ENCODE measurements around the gene AUTS2.

Gene AUTS2

GRCh38 chr7:69860486-69860885 is 262.2 kb downstream of the AUTS2 start:
- no peak for TF ChIP-seq CTCF (IDR thresholded peaks at IDR 0.05)

- no peak for TF ChIP-seq CTCF (IDR thresholded peaks at IDR 0.05)
These were observed 262.8 kb downstream of the AUTS2 start for GRCh38 chr7:69860941-69861622.

- TF ChIP-seq CTCF (IDR thresholded peaks at IDR 0.05): no peak
These were observed 264.3 kb downstream of the AUTS2 start for GRCh38 chr7:69862413-69863064.

- no peak for TF ChIP-seq CTCF (IDR thresholded peaks at IDR 0.05)
These were observed 266.0 kb downstream of the AUTS2 start for GRCh38 chr7:69864274-69864673.

- TF ChIP-seq CTCF (IDR thresholded peaks at IDR 0.05): no peak
These were observed 266.5 kb downstream of the AUTS2 start for GRCh38 chr7:69864822-69865221.

- no peak for TF ChIP-seq CTCF (IDR thresholded peaks at IDR 0.05)
These were observed 270.6 kb downstream of the AUTS2 start for GRCh38 chr7:69868921-69869320.

- TF ChIP-seq CTCF (IDR thresholded peaks at IDR 0.05): no peak
These were observed 273.1 kb downstream of the AUTS2 start for GRCh38 chr7:69871213-69871885.

Data from LNCAP (cell line).